AG09309 (cell line): ENCODE data around the gene VIPR2.
"Not testable (repeated sequence)": the region's sequence is repeated elsewhere in the genome, so short reads cannot be mapped to it uniquely, and the experiment has no call there.

Source experiments
- DNase-seq: peaks from one replicate; pipeline ENCODE4 v3.0.0-alpha.2; 2010; ENCODE audit warnings: low read depth
- H3K4me3 ChIP-seq: 2 replicates; pipeline ENCODE4 v1.5.1; 2011; ENCODE audit warnings: mild to moderate bottlenecking, low read depth, low read length, moderate library complexity; ENCODE audit not compliant: control insufficient read depth
- CTCF ChIP-seq: IDR thresholded peaks from 2 replicates; pipeline ENCODE4 v1.5.1; 2011; ENCODE audit warnings: mild to moderate bottlenecking, low read depth, low read length, inconsistent platforms; ENCODE audit not compliant: insufficient read depth, control insufficient read depth; ENCODE audit errors: missing control alignments

The VIPR2 gene

GRCh38 chr7:159127691-159128642, 16.7 kb downstream of the VIPR2 start:
- no peak overlapping the region for H3K4me3 ChIP-seq
- DNase-seq = no peak
- no peak for TF ChIP-seq CTCF

- no peak for TF ChIP-seq CTCF
- no peak overlapping the region for H3K4me3 ChIP-seq
- DNase-seq = no peak
These were observed 18.1 kb downstream of the VIPR2 start for GRCh38 chr7:159126311-159127260.

- no peak overlapping the region for H3K4me3 ChIP-seq
- no peak for TF ChIP-seq CTCF
- no peak for DNase-seq
These were observed 18.8 kb downstream of the VIPR2 start for GRCh38 chr7:159125955-159126270.

DNA sequence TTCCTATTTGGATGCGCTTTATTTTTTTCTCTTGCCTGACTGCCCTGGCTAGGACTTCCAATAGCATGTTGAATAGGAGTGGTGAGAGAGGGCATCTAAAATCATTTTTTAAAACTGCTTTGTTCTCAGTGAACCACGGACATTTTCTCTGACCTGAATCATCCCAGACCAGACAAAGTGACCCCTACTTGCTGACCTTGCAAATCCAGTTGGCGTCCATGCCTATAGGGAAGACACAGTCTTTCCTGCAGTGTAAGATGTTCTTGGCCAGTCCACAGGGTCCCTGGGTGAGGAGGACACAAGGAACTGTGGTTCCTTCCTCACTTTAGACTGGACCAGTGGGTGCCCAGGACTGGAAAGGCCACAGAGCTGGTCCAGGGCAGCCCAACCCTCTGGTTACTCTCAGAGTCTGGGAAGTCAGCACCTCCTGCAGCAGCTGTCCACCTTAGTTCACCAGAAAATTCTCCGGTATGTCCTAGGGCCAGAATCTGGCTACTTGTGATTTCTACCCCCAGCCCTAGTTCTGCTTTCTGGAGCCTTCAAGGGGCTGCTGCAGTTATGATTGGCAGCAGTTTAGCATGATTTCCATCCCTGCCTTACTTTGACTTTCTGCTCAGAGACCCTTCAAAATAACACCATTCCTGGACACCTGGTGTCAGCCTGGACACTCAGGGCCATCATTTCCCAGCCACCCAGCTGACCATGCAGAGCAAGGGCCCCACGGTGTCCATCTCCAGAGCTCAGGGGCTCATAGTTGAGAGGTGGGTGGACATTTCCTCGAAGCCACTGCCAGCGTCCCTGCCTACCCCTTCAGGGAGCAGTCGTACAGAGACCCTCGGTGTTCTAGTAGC, 19.3 kb downstream of the VIPR2 start:
- DNase-seq = no peak
- no peak overlapping the region for H3K4me3 ChIP-seq
- TF ChIP-seq CTCF = no peak

GRCh38 chr7:159123793-159124192, 20.9 kb downstream of the VIPR2 start:
- DNase-seq, H3K4me3 ChIP-seq: not testable (repeated sequence)

GRCh38 chr7:159123294-159123693, 21.4 kb downstream of the VIPR2 start:
- not testable (repeated sequence) for H3K4me3 ChIP-seq, DNase-seq

GRCh38 chr7:159122276-159122675, 22.4 kb downstream of the VIPR2 start:
- no peak for TF ChIP-seq CTCF
- H3K4me3 ChIP-seq = no peak overlapping the region
- DNase-seq = no peak
